Endothelial cell of coronary artery (primary cell): ENCODE measurements around the gene TSPO2. TPM values are rescaled to one million over a fixed set of nuclear protein-coding genes. Genes with fewer than 3 reads are reported as not detected.

ENCODE experiments used
- total RNA-seq: library from RNA; depleted of rRNA; stranded (reverse); fragments of >200 nt; gene quantifications from 2 replicates; pipeline ENCODE4 v1.2.3, GENCODE V29; 2014

TSPO2 gene, protein sequence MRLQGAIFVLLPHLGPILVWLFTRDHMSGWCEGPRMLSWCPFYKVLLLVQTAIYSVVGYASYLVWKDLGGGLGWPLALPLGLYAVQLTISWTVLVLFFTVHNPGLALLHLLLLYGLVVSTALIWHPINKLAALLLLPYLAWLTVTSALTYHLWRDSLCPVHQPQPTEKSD
- total RNA-seq, result not detected in 2 replicates

DNA sequence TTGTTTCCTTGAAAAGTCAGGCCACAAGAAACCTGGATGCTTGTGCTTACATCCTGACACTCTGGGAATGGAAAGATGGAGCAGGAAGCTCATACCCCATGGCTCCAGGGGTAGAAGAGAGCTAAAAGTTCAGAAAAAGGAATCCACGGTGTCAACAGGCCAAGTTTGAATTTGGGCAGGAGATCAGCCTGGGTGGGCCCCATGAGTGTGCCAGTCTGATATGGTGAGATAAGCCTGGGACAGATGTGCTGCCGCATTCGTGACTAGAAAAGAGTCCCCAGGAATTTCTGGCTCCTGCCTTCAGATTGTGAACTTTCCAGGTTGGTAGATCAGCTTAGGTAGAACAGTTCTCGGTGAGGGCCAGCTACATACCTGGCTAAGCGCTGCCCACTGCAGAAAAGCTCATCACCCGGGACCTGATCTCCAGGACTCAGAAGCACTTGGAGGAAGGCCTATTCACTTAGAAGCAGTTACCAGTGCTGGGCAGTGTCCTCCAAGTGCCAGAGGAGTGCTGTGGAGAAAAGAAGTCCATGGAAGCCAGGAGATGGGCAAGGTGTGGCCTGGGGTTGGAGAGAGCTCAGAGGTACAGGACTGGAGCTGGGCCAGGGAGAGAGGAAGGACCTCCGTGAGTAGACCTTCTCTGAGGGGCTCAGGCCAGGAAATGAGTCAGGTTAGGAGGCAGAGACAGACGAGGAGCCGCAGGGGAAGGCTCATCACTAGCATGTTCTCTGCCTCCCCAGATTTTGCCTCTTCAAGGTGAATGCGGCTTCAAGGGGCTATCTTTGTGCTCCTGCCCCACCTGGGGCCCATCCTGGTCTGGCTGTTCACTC lies at the start of gene TSPO2:
TSS of gene TSPO2 (plus strand) at position 242 of the 830 bp plus-strand sequence. CDS start at position 761, 519 bp downstream.

DNA sequence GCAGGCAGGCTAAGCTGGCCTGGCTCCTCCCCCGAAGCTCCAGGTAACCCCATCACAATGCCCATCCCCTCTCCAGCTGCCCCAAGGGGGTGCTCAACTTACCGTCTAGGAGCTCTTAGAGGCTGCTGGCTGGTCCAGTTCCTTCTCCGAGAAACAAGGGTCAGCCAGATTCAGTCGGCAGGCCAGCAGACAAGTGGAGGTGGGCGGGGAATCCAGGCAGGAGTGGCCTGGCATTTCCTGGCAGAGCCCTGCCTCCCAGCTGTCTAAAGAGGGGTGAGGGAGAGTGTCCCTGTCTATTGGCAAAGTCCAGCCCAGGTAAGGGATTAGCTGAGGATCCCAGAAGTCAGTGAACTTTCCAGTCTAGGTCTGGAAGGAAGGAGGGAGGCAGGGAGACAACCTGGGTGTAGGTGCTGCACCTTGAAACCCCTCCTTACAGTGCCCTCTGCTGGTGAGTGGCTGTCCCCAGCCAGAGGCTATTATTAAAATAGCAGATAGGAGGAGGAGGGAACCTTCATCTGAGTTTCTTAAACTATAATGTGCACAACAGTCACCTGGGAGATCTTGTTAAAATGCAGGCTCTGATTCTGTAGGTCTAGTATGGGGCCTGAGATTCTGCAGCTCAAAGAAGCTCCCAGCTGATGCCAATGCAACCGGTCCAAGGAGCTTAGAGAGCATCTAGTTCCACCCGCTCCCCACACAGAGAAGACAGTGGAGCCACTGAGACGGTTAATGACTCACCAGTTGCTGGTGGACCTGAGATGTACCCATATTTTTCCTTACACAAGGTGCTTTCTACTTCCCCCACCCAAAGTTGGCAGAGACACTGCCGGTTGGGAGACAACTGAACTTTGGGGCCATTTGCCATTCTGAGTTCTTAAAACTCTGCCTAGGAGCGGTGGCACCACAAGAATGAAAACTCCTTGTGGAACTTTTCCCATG lies 2.9 kb upstream of the TSPO2 start, which contains the start of gene UNC5CL:
TSS of gene UNC5CL (minus strand) at position 162 of the 939 bp plus-strand sequence. CDS start 4,147 bp downstream, outside the sequence.

DNA sequence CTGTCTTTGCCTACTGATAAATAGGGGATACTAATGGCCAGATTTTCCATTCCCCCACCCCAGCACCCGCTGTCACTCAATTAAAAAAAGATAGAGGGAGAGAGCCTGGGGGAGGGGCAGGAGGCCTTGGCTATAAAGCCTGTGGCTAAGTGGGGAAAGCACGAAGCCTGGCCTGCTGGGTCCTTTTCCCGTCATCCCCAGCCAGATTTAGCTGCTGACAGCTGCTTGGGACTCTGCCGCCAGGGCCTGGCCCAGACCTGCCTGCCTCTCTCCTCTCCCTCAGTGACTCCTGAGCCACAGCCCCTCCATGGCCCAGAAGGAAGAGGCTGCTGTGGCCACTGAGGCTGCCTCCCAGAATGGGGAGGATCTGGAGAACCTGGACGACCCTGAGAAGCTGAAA lies 10.8 kb downstream of the TSPO2 start, which contains the start of gene APOBEC2:
TSS of gene APOBEC2 (plus strand) at position 162 of the 400 bp plus-strand sequence. CDS start at position 308, 146 bp downstream.

DNA sequence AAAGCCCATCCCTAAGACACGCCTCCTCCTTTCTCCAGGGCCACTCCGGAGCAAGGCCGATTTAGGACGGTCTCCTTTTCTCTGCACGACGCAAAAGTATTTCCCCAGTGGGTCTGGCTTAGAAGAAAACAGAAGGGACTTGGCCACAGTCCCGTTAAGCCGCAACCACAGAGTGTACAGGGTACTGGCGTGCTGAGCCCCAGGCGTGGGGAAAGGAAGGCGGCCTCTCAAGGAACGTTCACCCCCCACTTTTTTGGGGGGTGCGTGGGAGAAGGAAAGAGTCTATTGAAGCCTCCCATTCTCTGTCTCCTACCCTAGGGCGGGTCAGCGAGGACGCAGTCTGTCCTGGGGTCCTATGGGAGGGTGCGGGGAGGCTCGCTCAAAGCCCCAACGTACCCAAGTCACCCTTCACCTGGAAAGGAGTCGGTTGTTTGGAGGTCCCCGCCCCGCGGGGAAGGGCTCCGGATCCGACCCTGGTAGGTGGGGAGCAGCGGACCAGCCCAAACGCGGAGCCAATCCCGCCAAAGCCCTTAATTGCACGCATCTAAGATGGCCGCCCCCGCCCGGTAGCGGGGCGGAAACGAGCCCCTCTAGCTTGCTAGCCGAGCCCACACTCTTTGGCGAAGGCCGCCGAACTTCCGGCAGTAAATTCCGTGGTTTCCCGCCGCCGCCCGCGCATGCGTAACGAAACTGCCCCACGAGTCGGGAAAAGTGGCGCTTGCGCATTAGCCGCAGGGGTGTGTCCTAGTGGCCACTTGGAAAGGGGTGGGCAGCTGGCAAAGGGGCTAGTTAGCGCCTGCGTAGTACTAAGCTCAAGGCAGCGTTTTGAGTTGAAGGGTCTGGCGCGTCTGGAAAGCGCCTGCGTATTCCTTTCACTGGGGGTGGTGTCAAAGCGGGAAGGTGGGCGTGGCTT lies 29.9 kb downstream of the TSPO2 start, which contains the start of gene OARD1:
TSS of gene OARD1 (minus strand) at position 434 of the 913 bp plus-strand sequence. CDS start 722 bp downstream, outside the sequence.

DNA sequence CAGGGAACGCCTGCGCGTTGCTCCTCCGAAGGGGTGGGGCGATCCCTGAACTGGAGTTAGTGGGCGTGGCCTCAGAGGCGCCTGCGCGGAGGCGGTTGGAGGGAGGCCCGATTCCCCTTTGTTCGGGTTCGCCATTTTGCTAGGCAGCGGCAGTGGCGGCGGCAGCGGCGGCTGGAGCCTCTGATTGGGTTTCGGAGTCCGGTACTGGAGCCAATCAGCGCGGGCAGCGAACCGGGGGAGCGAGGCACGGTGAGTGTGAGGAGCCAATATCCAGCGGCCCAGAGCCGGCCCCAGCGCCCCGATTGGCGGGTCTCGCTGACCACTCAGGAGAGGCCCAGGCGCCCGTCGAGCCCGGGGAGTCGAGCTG lies 30.6 kb downstream of the TSPO2 start, which contains the start of gene NFYA:
TSS of gene NFYA (plus strand) at position 139 of the 367 bp plus-strand sequence. CDS start 6,116 bp downstream, outside the sequence.

Other genes with a start within 250 kb of the TSPO2 start
- gene UNC5CL, start 3.2 kb upstream of the TSPO2 start, total RNA-seq, result under 0.01 TPM in 1 of 2 replicates, not detected in the other
- gene APOBEC2, start 10.7 kb downstream of the TSPO2 start, total RNA-seq, result not detected in 2 replicates
- gene OARD1, start 29.9 kb downstream of the TSPO2 start, total RNA-seq, result 8.8 and 11.2 TPM in 2 replicates
- gene NFYA, start 30.5 kb downstream of the TSPO2 start, total RNA-seq, result 13.7 and 17.9 TPM in 2 replicates
- not detected in 2 replicates for gene TREML1, start 111.9 kb downstream of the TSPO2 start, total RNA-seq
- not detected in 2 replicates for gene TREM2, start 120.6 kb downstream of the TSPO2 start, total RNA-seq
- gene TREML2, start 158.7 kb downstream of the TSPO2 start, total RNA-seq, result not detected in 2 replicates
- not detected in 2 replicates for gene TREML4, start 185.9 kb downstream of the TSPO2 start, total RNA-seq
- not detected in 2 replicates for gene TREM1, start 244.2 kb downstream of the TSPO2 start, total RNA-seq